Mesenchymal stem cell (in vitro differentiated cells and primary cell): ENCODE results near the gene PARM1.

Experiments
- DNase-seq: peaks from one replicate; pipeline ENCODE4 v3.0.0-alpha.2; 2013
- H2AFZ ChIP-seq: one replicate; pipeline ENCODE4 v1.6.1; 2013; ENCODE audit warnings: low read depth, mild to moderate bottlenecking, control low read depth, inconsistent platforms, low read length, moderate library complexity
- H2AK5ac ChIP-seq: 2 replicates; pipeline ENCODE4 v1.6.1; 2013; ENCODE audit warnings: low read length, moderate library complexity, mild to moderate bottlenecking, inconsistent platforms; ENCODE audit not compliant: severe bottlenecking
- H2BK120ac ChIP-seq: one replicate; pipeline ENCODE4 v1.6.1; 2013; ENCODE audit warnings: low read depth, mild to moderate bottlenecking, inconsistent platforms, low read length, moderate library complexity
- H2BK12ac ChIP-seq, 2 experiments: one replicate each; pipeline ENCODE4 v1.6.1; 2013; ENCODE audit warnings: inconsistent platforms in 2 of 2, low read length in 2 of 2, mild to moderate bottlenecking in 2 of 2, moderate library complexity in 2 of 2, control low read depth in 1 of 2
- H2BK15ac ChIP-seq: one replicate; pipeline ENCODE4 v1.6.1; 2013; ENCODE audit warnings: mild to moderate bottlenecking, low read depth, inconsistent platforms; ENCODE audit not compliant: poor library complexity, severe bottlenecking
- H2BK5ac ChIP-seq: 2 replicates; pipeline ENCODE4 v1.6.1; 2013; ENCODE audit warnings: low read depth, mild to moderate bottlenecking, low read length, control low read depth, inconsistent platforms; ENCODE audit not compliant: poor library complexity, severe bottlenecking
- H3K14ac ChIP-seq, 2 experiments: one replicate each; pipeline ENCODE4 v1.6.1; 2013; ENCODE audit warnings: inconsistent platforms in 2 of 2, low read length in 2 of 2, control low read depth in 1 of 2, mild to moderate bottlenecking in 1 of 2, moderate library complexity in 1 of 2
- H3K18ac ChIP-seq, 2 experiments: one replicate each; pipeline ENCODE4 v1.6.1; 2013; ENCODE audit warnings: inconsistent platforms in 2 of 2, low read length in 2 of 2, control low read depth in 1 of 2, low read depth in 1 of 2, mild to moderate bottlenecking in 1 of 2
- H3K23ac ChIP-seq, 2 experiments: one replicate each; pipeline ENCODE4 v1.6.1; 2013; ENCODE audit warnings: inconsistent platforms in 2 of 2, low read length in 2 of 2, mild to moderate bottlenecking in 2 of 2, moderate library complexity in 2 of 2, control low read depth in 1 of 2
- H3K27ac ChIP-seq: 2 replicates; pipeline ENCODE4 v1.5.1; 2013; ENCODE audit warnings: mild to moderate bottlenecking, moderate library complexity, low read length, control low read depth, inconsistent platforms; ENCODE audit not compliant: poor library complexity, severe bottlenecking
- H3K27me3 ChIP-seq, 2 experiments: 2 replicates each; pipeline versions ENCODE4 v1.6.1 to v1.7.0; 2013; ENCODE audit warnings: low read length in 2 of 2, mild to moderate bottlenecking in 2 of 2, moderate library complexity in 2 of 2, control low read depth in 1 of 2, inconsistent platforms in 1 of 2; ENCODE audit not compliant: control insufficient read depth in 1 of 2, insufficient read depth in 1 of 2
- H3K36me3 ChIP-seq, 2 experiments: 2 replicates each; pipeline versions ENCODE4 v1.6.1 to v1.7.0; 2013; ENCODE audit warnings: low read length in 2 of 2, control low read depth in 1 of 2, inconsistent platforms in 1 of 2, low read depth in 1 of 2, mild to moderate bottlenecking in 1 of 2; ENCODE audit not compliant: insufficient read depth in 2 of 2, control insufficient read depth in 1 of 2
- H3K4ac ChIP-seq, 2 experiments: one replicate each; pipeline ENCODE4 v1.6.1; 2013; ENCODE audit warnings: inconsistent platforms in 2 of 2, low read length in 2 of 2, mild to moderate bottlenecking in 2 of 2, moderate library complexity in 2 of 2, control low read depth in 1 of 2, low read depth in 1 of 2
- H3K4me1 ChIP-seq: 2 replicates; pipeline ENCODE4 v1.6.1; 2013; ENCODE audit warnings: low read depth, low read length, control low read depth; ENCODE audit not compliant: control insufficient read depth, insufficient read depth
- H3K4me2 ChIP-seq: 2 replicates; pipeline ENCODE4 v1.6.1; 2013; ENCODE audit warnings: low read length, mild to moderate bottlenecking, inconsistent platforms; ENCODE audit not compliant: poor library complexity, severe bottlenecking
- H3K4me3 ChIP-seq, 2 experiments: 2 replicates each; pipeline versions ENCODE4 v1.5.1 to v1.7.0; 2013; ENCODE audit warnings: low read length in 2 of 2, mild to moderate bottlenecking in 2 of 2, control low read depth in 1 of 2, low read depth in 1 of 2; ENCODE audit not compliant: insufficient read depth in 1 of 2
- H3K79me1 ChIP-seq: replicated peaks from 2 replicates; pipeline ENCODE4 v1.6.1; 2013; ENCODE audit warnings: mild to moderate bottlenecking, control low read depth, low read length, inconsistent platforms; ENCODE audit not compliant: poor library complexity, severe bottlenecking
- H3K9ac ChIP-seq: 2 replicates; pipeline ENCODE4 v1.7.0; 2013; ENCODE audit warnings: mild to moderate bottlenecking, low read length, moderate library complexity
- H3K9me3 ChIP-seq: 2 replicates; pipeline ENCODE4 v1.7.0; 2013; ENCODE audit warnings: mild to moderate bottlenecking, low read length; ENCODE audit not compliant: control insufficient read depth
- H4K8ac ChIP-seq: one replicate; pipeline ENCODE4 v1.6.1; 2013; ENCODE audit warnings: inconsistent platforms, mild to moderate bottlenecking, low read length, moderate library complexity
- H4K91ac ChIP-seq: one replicate; pipeline ENCODE4 v1.6.1; 2013; ENCODE audit warnings: mild to moderate bottlenecking, low read length, inconsistent platforms
- WGBS: methylation state at CpG from one replicate; pipeline ENCODE4 v1.1.7; 2013; ENCODE audit warnings: mixed read lengths; 5-methylcytosine and 5-hydroxymethylcytosine counted together

The PARM1 gene

DNA sequence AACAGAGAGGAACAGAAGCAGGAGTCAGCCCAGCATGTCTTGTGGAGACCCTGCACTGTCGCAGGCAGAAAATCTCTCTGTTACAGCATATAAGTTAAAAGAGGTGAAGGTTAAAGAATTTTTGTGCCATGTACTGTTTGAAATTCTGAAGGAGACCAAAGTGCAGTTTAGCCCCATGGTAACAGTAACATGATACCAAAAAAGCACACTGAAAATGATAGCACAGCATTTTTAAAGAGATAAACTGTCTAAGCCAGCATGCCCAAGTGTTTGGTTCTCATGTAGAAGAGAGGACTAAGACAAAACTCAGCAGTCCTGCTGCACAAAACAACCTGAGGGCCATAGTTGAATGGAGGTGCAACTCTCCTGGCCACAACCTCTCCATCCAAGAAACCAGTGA, 41.9 kb upstream of the PARM1 start:
- Histone ChIP-seq H3K36me3 (no peaks in the 10 kb centered on the region), H2AFZ (no peak overlapping the region), H3K27ac (no peak overlapping the region), H3K27me3 (peaks cover 4 to 5% of the 10 kb centered on the region in 2 experiments), H2AK5ac (no peak overlapping the region), H3K14ac (no peak overlapping the region), H2BK15ac (no peak overlapping the region), H4K91ac (no peak overlapping the region), H3K4me1 (no peaks in the 10 kb centered on the region), H3K9me3 (peaks cover 3% of the 10 kb centered on the region), H3K4me3 (no peak overlapping the region), H3K4ac (no peak overlapping the region), H4K8ac (no peak overlapping the region), H2BK120ac (no peak overlapping the region), H3K9ac (no peak overlapping the region), H2BK5ac (no peak overlapping the region), H3K23ac (no peak overlapping the region), H2BK12ac (no peak overlapping the region), H3K4me2 (no peak overlapping the region), H3K79me1 (no peaks in the 10 kb centered on the region), H3K18ac (no peak overlapping the region)
- WGBS, result 100% methylated on average over 1 of the region's 1 CpG
- no peak for DNase-seq

DNA sequence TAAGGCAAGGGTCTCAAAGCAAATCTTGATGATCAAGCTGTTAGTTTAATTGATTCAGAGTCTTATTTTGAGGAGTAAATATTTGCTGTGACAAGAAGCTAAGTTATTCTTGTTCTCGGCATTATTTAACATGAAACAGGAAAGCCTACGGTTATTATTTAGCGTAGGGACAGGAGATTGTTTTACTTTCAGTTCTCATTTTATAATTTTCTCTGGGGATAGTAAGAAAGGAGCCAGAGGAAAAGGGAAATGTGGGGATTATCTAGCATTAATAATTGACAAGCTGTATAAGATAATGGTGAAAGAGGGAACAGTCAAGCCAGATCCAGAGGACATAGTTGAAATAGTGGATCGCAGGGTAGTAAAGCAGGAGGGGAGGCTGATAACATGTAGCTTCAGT, 39.7 kb upstream of the PARM1 start:
- no peak overlapping the region for H3K14ac ChIP-seq
- WGBS, result 96% methylated on average over 4 of the region's 4 CpGs
- no peak overlapping the region for H3K4me2 ChIP-seq
- no peak overlapping the region for H3K27ac ChIP-seq
- no peaks in the 10 kb centered on the region for H3K9me3 ChIP-seq
- no peaks in the 10 kb centered on the region for H3K79me1 ChIP-seq
- H4K8ac ChIP-seq, result no peak overlapping the region
- no peak overlapping the region for H3K23ac ChIP-seq
- peak overlapping the region in 1 of 2 experiments; percentile 38 for H3K4me3 ChIP-seq
- H2BK5ac ChIP-seq, result no peak overlapping the region
- no peaks in the 10 kb centered on the region for H3K4me1 ChIP-seq
- no peak overlapping the region for H2BK15ac ChIP-seq
- peaks cover 4 to 5% of the 10 kb centered on the region in 2 experiments for H3K27me3 ChIP-seq
- no peak overlapping the region for H2BK120ac ChIP-seq
- H3K4ac ChIP-seq, result no peak overlapping the region
- no peaks in the 10 kb centered on the region for H3K36me3 ChIP-seq
- H4K91ac ChIP-seq, result no peak overlapping the region
- no peak overlapping the region for H2AFZ ChIP-seq
- H2BK12ac ChIP-seq, result no peak overlapping the region
- DNase-seq, result no peak
- no peak overlapping the region for H2AK5ac ChIP-seq
- peak overlapping the region; percentile 48 for H3K9ac ChIP-seq
- no peak overlapping the region for H3K18ac ChIP-seq

GRCh38 chr4:74896595-74896994, 36.3 kb upstream of the PARM1 start:
- Histone ChIP-seq H3K27ac (no peak overlapping the region), H3K36me3 (no peaks in the 10 kb centered on the region), H4K8ac (no peak overlapping the region), H3K4ac (no peak overlapping the region), H3K9ac (no peak overlapping the region), H2AK5ac (no peak overlapping the region), H2BK12ac (no peak overlapping the region), H3K4me3 (no peak overlapping the region), H3K23ac (no peak overlapping the region), H2BK120ac (no peak overlapping the region), H3K79me1 (no peaks in the 10 kb centered on the region), H3K4me1 (no peaks in the 10 kb centered on the region), H2BK15ac (no peak overlapping the region), H2AFZ (no peak overlapping the region), H4K91ac (no peak overlapping the region), H3K14ac (no peak overlapping the region), H2BK5ac (no peak overlapping the region), H3K27me3 (no peaks in the 10 kb centered on the region), H3K18ac (no peak overlapping the region), H3K9me3 (no peaks in the 10 kb centered on the region), H3K4me2 (no peak overlapping the region)
- no peak for DNase-seq
- 90% methylated on average over 3 of the region's 3 CpGs for WGBS

GRCh38 chr4:74897386-74897785, 35.5 kb upstream of the PARM1 start:
- no peaks in the 10 kb centered on the region for H3K36me3 ChIP-seq
- H4K8ac ChIP-seq, result no peak overlapping the region
- H3K4me1 ChIP-seq, result no peaks in the 10 kb centered on the region
- 100% methylated on average over 2 of the region's 2 CpGs for WGBS
- H2BK5ac ChIP-seq, result no peak overlapping the region
- no peak overlapping the region for H3K4me2 ChIP-seq
- no peak overlapping the region for H3K9ac ChIP-seq
- no peak overlapping the region for H2BK120ac ChIP-seq
- no peaks in the 10 kb centered on the region for H3K79me1 ChIP-seq
- H4K91ac ChIP-seq, result no peak overlapping the region
- DNase-seq, result no peak
- H2AFZ ChIP-seq, result no peak overlapping the region
- H3K4me3 ChIP-seq, result no peak overlapping the region
- no peaks in the 10 kb centered on the region for H3K9me3 ChIP-seq
- H3K27me3 ChIP-seq, result peaks cover 0 to 2% of the 10 kb centered on the region in 2 experiments
- H3K14ac ChIP-seq, result no peak overlapping the region
- H3K4ac ChIP-seq, result no peak overlapping the region
- no peak overlapping the region for H2BK15ac ChIP-seq
- H3K23ac ChIP-seq, result no peak overlapping the region
- H3K27ac ChIP-seq, result no peak overlapping the region
- no peak overlapping the region for H3K18ac ChIP-seq
- H2BK12ac ChIP-seq, result no peak overlapping the region
- H2AK5ac ChIP-seq, result no peak overlapping the region
